ENCODE measurements around the gene IMMP2L.

IMMP2L gene

GRCh38 chr7:111103136-111103535, 459.2 kb downstream of the IMMP2L start:
- Histone ChIP-seq H3K9me3 (ENCODE audit: insufficient read depth, low read length, severe bottlenecking) (no peaks in the 10 kb centered on the region), H2AFZ (ENCODE audit: low read depth, low read length) (no peak overlapping the region), H3K27ac (ENCODE audit: low read length) (no peak overlapping the region), H3K79me2 (ENCODE audit: insufficient read depth, low read length) (no peaks in the 10 kb centered on the region), H3K9ac (ENCODE audit: low read depth, low read length) (no peak overlapping the region), H3K4me1 (ENCODE audit: insufficient read depth, low read length) (peaks cover 6% of the 10 kb centered on the region; the same call in 1 of the 2 replicates), H3K36me3 (ENCODE audit: insufficient read depth, low read length) (no peaks in the 10 kb centered on the region), H3K4me2 (ENCODE audit: insufficient read depth, low read length) (no peak overlapping the region), H3K27me3 (ENCODE audit: insufficient read depth, low read length, poor library complexity) (no peaks in the 10 kb centered on the region), H3K4me3 (ENCODE audit: low read depth in 1 of 2, low read length in 2 of 2) (no peak overlapping the region), H4K20me1 (ENCODE audit: insufficient read depth, low read length) (no peaks in the 10 kb centered on the region)
- DNase-seq (no peak), ATAC-seq (ENCODE audit: insufficient read depth, low read depth) (no peak)
- TF ChIP-seq EZH2 (IDR thresholded peaks at IDR 0.05; ENCODE audit: borderline replicate concordance, low read depth, low read length, severe bottlenecking) (no peak), CTCF (IDR thresholded peaks at IDR 0.05; ENCODE audit: borderline replicate concordance, extremely low read depth, low read length, poor library complexity, severe bottlenecking) (no peak)

- TF ChIP-seq CTCF (IDR thresholded peaks at IDR 0.05; ENCODE audit: borderline replicate concordance, extremely low read depth, low read length, poor library complexity, severe bottlenecking) (no peak), EZH2 (IDR thresholded peaks at IDR 0.05; ENCODE audit: borderline replicate concordance, low read depth, low read length, severe bottlenecking) (no peak)
- Histone ChIP-seq H3K27me3 (ENCODE audit: insufficient read depth, low read length, poor library complexity) (no peaks in the 10 kb centered on the region), H3K4me1 (ENCODE audit: insufficient read depth, low read length) (no peaks in the 10 kb centered on the region), H3K4me3 (ENCODE audit: low read depth in 1 of 2, low read length in 2 of 2) (no peak overlapping the region), H4K20me1 (ENCODE audit: insufficient read depth, low read length) (no peaks in the 10 kb centered on the region), H3K79me2 (ENCODE audit: insufficient read depth, low read length) (no peaks in the 10 kb centered on the region), H3K9ac (ENCODE audit: low read depth, low read length) (no peak overlapping the region), H3K9me3 (ENCODE audit: insufficient read depth, low read length, severe bottlenecking) (no peaks in the 10 kb centered on the region), H2AFZ (ENCODE audit: low read depth, low read length) (no peak overlapping the region), H3K27ac (ENCODE audit: low read length) (no peak overlapping the region), H3K36me3 (ENCODE audit: insufficient read depth, low read length) (no peaks in the 10 kb centered on the region), H3K4me2 (ENCODE audit: insufficient read depth, low read length) (no peak overlapping the region)
- DNase-seq (no peak), ATAC-seq (ENCODE audit: insufficient read depth, low read depth) (no peak)
Observed at GRCh38 chr7:111101856-111102646, 460.2 kb downstream of the IMMP2L start.

GRCh38 chr7:111098926-111099250, 463.4 kb downstream of the IMMP2L start:
- H3K9me3 ChIP-seq (ENCODE audit: insufficient read depth, low read length, severe bottlenecking), result no peaks in the 10 kb centered on the region
- DNase-seq, result no peak
- H3K4me3 ChIP-seq (ENCODE audit: low read depth in 1 of 2, low read length in 2 of 2), result no peak overlapping the region
- no peak overlapping the region for H3K4me2 ChIP-seq (ENCODE audit: insufficient read depth, low read length)
- TF ChIP-seq EZH2 (IDR thresholded peaks at IDR 0.05; ENCODE audit: borderline replicate concordance, low read depth, low read length, severe bottlenecking) (no peak), CTCF (IDR thresholded peaks at IDR 0.05; ENCODE audit: borderline replicate concordance, extremely low read depth, low read length, poor library complexity, severe bottlenecking) (no peak)
- H3K9ac ChIP-seq (ENCODE audit: low read depth, low read length), result no peak overlapping the region
- H2AFZ ChIP-seq (ENCODE audit: low read depth, low read length), result no peak overlapping the region
- H3K27me3 ChIP-seq (ENCODE audit: insufficient read depth, low read length, poor library complexity), result no peaks in the 10 kb centered on the region
- no peak overlapping the region for H3K27ac ChIP-seq (ENCODE audit: low read length)
- no peak for ATAC-seq (ENCODE audit: insufficient read depth, low read depth)
- no peaks in the 10 kb centered on the region for H3K4me1 ChIP-seq (ENCODE audit: insufficient read depth, low read length)
- H3K36me3 ChIP-seq (ENCODE audit: insufficient read depth, low read length), result no peaks in the 10 kb centered on the region
- no peaks in the 10 kb centered on the region for H3K79me2 ChIP-seq (ENCODE audit: insufficient read depth, low read length)
- no peaks in the 10 kb centered on the region for H4K20me1 ChIP-seq (ENCODE audit: insufficient read depth, low read length)
